Pancreas (tissue), 10 donors: ENCODE measurements around the gene TAF15. TPM values are rescaled to one million over a fixed set of nuclear protein-coding genes. Genes with fewer than 3 reads are reported as not detected.

Experiments used
- ATAC-seq, 4 donors: fragments of 200-7000 bp; cut with Tn5 transposase; one replicate each; pipeline versions ENCODE4 v1.8.0 to v1.9.1; 2020; ENCODE audit warnings: mild to moderate bottlenecking in 4 of 4, moderate library complexity in 4 of 4
- DNase-seq, 6 donors: peaks; one replicate each; pipeline ENCODE4 v3.0.0-alpha.2; 2020
- FAIRE-seq: peaks from 2 replicates; lab custom pipeline; 2012; peaks lifted over from hg19 to GRCh38; lab: Jason Lieb, UNC
- H3K27ac ChIP-seq, 4 donors: fragments of 200-600 bp; sonication (generic); 1 replicate in 3 of 4; 2 replicates in 1 of 4; pipeline versions ENCODE4 v1.5.0 to v1.8.0; 2020
- H3K27me3 ChIP-seq, 4 donors: fragments of 200-600 bp; one replicate each; pipeline ENCODE4 v1.8.0; 2021
- H3K36me3 ChIP-seq, 3 donors: fragments of 200-600 bp; sonication (generic) in 1 of 3; one replicate each; pipeline versions ENCODE4 v1.5.0 to v1.8.0; 2020 to 2021
- H3K4me1 ChIP-seq, 3 donors: fragments of 200-600 bp; one replicate each; pipeline ENCODE4 v1.8.0; 2021
- H3K4me3 ChIP-seq, 4 donors: fragments of 200-600 bp; sonication (generic) in 2 of 4; one replicate each; pipeline versions ENCODE4 v1.5.0 to v1.8.0; 2020 to 2021
- H3K9me3 ChIP-seq, 4 donors: fragments of 200-600 bp; one replicate each; pipeline ENCODE4 v1.8.0; 2021
- WGBS, 2 donors: extraction: QIAGEN DNeasy Blood & Tissue Kit; methylation state at CpG; one replicate each; pipeline ENCODE4 v1.1.7; 2013; 5-methylcytosine and 5-hydroxymethylcytosine counted together
- intact Hi-C, 3 donors: fragments of 100-400 bp; cut with DNase I; formaldehyde crosslinking; loops; one replicate each; pipeline versions ENCODE4 v1.11.1 to v1.14.2; 2022
- polyA plus RNA-seq, 2 donors: library from polyadenylated mRNA; stranded (reverse); fragments of 200-250 nt; gene quantifications; one replicate each; pipeline ENCODE4 v1.2.3, GENCODE V29; 2013
- total RNA-seq, 6 donors: library from RNA; stranded (reverse); fragmentation: NEBNext Ultra II Directional in 4 of 6; extraction: Animal tissue kit (Norgen Biotek cat#: 25700) in 4 of 6; gene quantifications; one replicate each; pipeline versions ENCODE4 v1.2.1 to v1.2.4, GENCODE V29; 2021 to 2023
- TF ChIP-seq, protein P1 (sequence below), 4 donors: fragments of 200-600 bp; sonication (generic) in 3 of 4; IDR thresholded peaks; one replicate each; pipeline versions ENCODE4 v1.5.0 to v1.8.0; 2021; ENCODE audit warnings: antibody characterized with exemption in 4 of 4
- donor health status: healthy with polysubstance abuse.
- donor health status: DM: no; HTN: no; CAD: no; lungs with moderate emphysema.
- donor health status: DM: no; HTN: no; CAD: no.
- donor health status: control.
- donor health status: control.
- donor health status: Bipolar disorder and iron deficiency.
- donor health status: DM: yes; HTN: yes; CAD: no.
- donor health status: DM: no; HTN: no; CAD: no.
- donor health status: DM: no; HTN: no; CAD: no.
- donor health status: DM: yes; HTN: yes; CAD: no.

TAF15 gene
- total and polyA plus RNA-seq, 8 donors = 62.9 to 88.1 (median 73.9) TPM

DNA sequence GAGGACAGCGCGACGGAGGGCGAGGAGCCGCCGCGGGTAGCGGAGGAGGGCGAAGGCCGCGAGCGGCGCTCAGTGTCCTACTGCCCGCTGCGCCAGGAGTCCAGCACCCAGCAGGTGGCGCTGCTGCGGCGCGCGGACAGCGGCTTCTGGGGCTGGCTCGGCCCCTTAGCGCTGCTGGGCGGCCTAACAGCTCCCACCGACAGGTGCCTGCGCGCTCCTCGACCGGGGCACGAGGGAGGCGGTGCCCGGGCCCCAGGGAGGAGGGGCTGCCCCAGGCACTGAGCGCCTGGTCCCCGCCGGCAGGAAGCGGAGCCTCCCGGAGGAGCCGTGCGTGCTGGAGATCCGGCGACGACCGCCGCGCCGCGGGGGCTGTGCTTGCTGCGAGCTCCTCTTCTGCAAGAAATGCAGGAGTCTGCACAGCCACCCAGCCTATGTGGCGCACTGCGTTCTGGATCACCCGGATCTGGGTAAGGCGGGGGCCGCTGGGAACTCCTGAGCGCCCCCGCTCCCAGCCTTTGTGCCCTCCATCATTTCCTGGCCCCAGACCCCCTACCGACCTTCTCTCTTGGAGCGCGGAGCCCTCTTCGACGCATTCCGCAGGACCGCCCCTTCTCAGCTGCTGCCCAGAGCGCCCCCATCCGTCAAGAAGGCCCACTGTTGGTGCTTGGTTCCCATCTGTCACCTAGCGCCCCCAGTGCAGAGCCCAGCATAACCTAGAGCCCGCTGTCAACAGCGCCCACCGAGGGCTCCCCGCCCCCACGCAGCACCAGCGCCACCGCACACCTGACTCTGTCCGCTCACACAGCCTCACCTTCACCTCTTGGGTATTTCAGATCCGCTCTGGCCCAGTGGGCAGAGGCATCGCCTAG is 44.9 kb upstream of the TAF15 start:
- DNase-seq = peak; percentile 85 to 99 (median 93)
- Histone ChIP-seq H3K4me3 (peak overlapping the region; percentile 12 to 57 (median 42)), H3K4me1 (no peaks in the 10 kb centered on the region), H3K36me3 (no peaks in the 10 kb centered on the region), H3K27me3 (no peaks in the 10 kb centered on the region), H3K9me3 (no peaks in the 10 kb centered on the region), H3K27ac (peak overlapping the region in 3 of 4 donors; percentile 17 to 39 (median 31))
- 3 to 4% methylated on average over 66 to 75 of the region's 75 CpGs for WGBS, 2 donors
- TF ChIP-seq, protein P1, sequence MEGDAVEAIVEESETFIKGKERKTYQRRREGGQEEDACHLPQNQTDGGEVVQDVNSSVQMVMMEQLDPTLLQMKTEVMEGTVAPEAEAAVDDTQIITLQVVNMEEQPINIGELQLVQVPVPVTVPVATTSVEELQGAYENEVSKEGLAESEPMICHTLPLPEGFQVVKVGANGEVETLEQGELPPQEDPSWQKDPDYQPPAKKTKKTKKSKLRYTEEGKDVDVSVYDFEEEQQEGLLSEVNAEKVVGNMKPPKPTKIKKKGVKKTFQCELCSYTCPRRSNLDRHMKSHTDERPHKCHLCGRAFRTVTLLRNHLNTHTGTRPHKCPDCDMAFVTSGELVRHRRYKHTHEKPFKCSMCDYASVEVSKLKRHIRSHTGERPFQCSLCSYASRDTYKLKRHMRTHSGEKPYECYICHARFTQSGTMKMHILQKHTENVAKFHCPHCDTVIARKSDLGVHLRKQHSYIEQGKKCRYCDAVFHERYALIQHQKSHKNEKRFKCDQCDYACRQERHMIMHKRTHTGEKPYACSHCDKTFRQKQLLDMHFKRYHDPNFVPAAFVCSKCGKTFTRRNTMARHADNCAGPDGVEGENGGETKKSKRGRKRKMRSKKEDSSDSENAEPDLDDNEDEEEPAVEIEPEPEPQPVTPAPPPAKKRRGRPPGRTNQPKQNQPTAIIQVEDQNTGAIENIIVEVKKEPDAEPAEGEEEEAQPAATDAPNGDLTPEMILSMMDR (IDR thresholded peaks at IDR 0.05) = peak; percentile 93 to 97 (median 96)
- no peak for FAIRE-seq
- intact Hi-C loops = loop anchor here in 1 of 3 donors (2.0 kb wide), 1 partner anchor 40 kb away; no protein-coding TSS in a partner anchor
- peak; percentile 94 to 97 (median 96) for ATAC-seq

DNA sequence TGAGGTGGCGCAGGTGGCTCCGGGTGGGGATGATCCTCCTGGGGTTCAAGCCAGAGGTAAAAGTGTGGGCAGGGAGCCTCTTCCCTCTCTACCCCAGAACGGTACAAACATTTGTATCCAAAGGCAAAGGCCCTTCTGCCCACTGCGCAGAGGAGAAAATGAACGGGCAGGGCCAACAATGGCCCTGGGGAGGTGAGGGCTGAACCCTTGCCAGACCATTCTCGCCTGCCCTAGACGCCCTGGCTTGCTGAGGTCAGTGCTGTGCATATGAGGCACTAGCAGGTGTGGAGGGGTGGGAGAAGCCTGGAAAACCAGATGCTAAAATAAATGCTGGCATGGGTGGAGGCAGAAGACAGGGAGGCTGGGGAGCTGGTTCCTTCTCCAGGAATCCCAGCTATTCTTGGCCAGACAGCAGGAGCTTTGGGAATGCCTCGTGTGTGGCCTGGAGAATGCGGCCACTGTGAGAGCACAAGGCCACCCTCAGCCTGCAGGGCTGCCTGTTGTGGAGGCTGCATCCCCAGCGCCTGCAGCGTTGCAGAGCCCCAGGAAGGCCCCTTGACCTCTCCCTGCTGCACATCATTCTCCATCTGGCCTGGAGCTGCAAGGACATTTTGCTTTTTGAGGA is 44.1 kb upstream of the TAF15 start:
- Histone ChIP-seq H3K27ac (no peak overlapping the region), H3K27me3 (no peaks in the 10 kb centered on the region), H3K4me3 (peak overlapping the region in 1 of 4 donors; percentile 57), H3K4me1 (no peaks in the 10 kb centered on the region), H3K36me3 (no peaks in the 10 kb centered on the region), H3K9me3 (no peaks in the 10 kb centered on the region)
- ATAC-seq = no peak
- 69 to 71% methylated on average over 11 of the region's 11 CpGs for WGBS, 2 donors
- TF ChIP-seq, protein P1 (IDR thresholded peaks at IDR 0.05) = no peak
- FAIRE-seq = no peak
- intact Hi-C loops = loop anchor here (2.0 to 5.0 kb wide), 2 partner anchors 37 to 40 kb away; no protein-coding TSS in a partner anchor
- DNase-seq = no peak

DNA sequence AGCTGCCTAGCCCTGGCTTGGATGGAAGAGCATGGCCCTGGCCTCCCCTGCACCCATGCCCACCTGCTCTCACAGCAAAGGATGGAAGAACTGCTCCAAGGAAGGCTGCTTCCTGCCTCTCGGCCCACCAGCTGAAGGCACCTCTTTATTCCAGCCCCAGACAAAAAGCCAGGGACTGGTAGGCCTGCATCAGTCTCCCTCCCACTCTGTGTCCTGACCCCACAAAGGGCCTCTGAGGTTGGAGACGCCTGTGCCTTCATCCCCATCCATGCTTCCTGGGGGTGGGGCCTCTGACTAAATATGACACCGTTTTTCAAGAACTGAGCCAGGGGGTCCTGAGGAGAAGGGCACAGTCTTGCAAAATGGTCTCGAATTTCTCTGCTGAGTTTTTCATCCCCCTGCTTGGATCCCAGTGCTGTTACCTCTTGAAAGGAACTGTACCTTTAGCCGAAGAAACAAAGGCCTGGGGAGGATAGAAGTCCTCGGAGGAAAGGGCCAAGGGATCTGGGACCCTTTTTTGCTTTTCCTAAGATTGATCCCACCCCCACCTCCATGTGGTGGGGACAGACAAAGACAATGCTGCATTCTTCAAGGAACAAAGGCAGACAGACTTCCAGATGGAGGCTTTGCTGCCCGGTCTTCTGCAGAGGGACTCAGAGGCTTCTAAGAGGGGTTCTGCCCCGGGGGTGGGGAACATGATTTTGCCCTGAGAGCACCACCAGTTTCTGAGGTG is 43.4 kb upstream of the TAF15 start:
- no peak for DNase-seq
- no peaks in the 10 kb centered on the region for H3K4me1 ChIP-seq
- no peaks in the 10 kb centered on the region for H3K36me3 ChIP-seq
- WGBS, 2 donors = 70 to 78% methylated on average over 7 to 8 of the region's 8 CpGs
- no peak for FAIRE-seq
- no peak overlapping the region for H3K4me3 ChIP-seq
- intact Hi-C loops = loop anchor here (2.0 to 5.0 kb wide), 2 partner anchors 36 to 39 kb away; no protein-coding TSS in a partner anchor
- H3K27ac ChIP-seq = no peak overlapping the region
- H3K9me3 ChIP-seq = no peaks in the 10 kb centered on the region
- no peak for ATAC-seq
- TF ChIP-seq, protein P1 (IDR thresholded peaks at IDR 0.05) = no peak
- H3K27me3 ChIP-seq = no peaks in the 10 kb centered on the region

GRCh38 chr17:35766489-35766877 is 42.8 kb upstream of the TAF15 start:
- Histone ChIP-seq H3K36me3 (no peaks in the 10 kb centered on the region), H3K27me3 (no peaks in the 10 kb centered on the region), H3K4me1 (no peaks in the 10 kb centered on the region), H3K9me3 (no peaks in the 10 kb centered on the region), H3K4me3 (no peak overlapping the region), H3K27ac (no peak overlapping the region)
- intact Hi-C loops = loop anchor here in 2 of 3 donors (5.0 kb wide), 1 partner anchor 36 kb away; no protein-coding TSS in a partner anchor
- 76 to 81% methylated on average over 23 to 24 of the region's 24 CpGs for WGBS, 2 donors
- no peak for FAIRE-seq
- no peak for ATAC-seq
- TF ChIP-seq, protein P1 (IDR thresholded peaks at IDR 0.05) = no peak
- DNase-seq = peak in 1 of 6 donors; percentile 62
